ENCODE results near the gene HSD17B1.
A peak's percentile ranks its signal among the peaks of the same experiment; 100 is the strongest.

The HSD17B1 gene

DNA sequence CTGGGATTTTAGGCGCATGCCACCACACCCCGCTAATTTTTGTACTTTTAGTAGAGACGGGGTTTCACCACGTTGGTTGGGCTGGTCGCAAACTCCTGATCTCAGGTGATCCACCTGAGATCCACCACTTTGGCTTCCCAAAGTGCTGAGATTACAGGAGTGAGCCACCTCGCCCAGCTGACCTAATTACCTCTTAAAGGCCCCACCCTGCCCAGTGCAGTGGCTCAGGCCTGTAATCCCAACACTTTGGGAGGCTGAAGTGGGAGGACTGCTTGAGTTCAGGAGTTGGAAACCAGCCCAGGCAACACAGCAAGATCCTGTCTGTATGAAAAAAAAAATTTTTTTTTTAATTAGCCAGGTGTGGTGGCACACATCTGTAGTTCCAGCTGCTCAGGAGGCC is 6.4 kb downstream of the HSD17B1 start:
- H3K27ac ChIP-seq (ENCODE audit: insufficient read depth in 1 of 2, low read depth in 1 of 2, low read length in 2 of 2, poor library complexity in 1 of 2, severe bottlenecking in 2 of 2): no peak overlapping the region
- H3K27me3 ChIP-seq (replicated peaks in 2 of 5; ENCODE audit: control insufficient read depth in 4 of 5, insufficient read depth in 5 of 5, low read length in 4 of 5): no peaks in the 10 kb centered on the region
- CTCF ChIA-PET: interaction anchor here (1.2 to 1.7 kb wide), 3 partner anchors 11 to 23 kb away, joined by 3 to 4 read pairs (median 4); partner anchors contain the start of genes NAGLU and PSMC3IP
- H3K4me1 ChIP-seq (ENCODE audit: control extremely low read depth in 1 of 4, control insufficient read depth in 4 of 4, insufficient read depth in 4 of 4, low read length in 3 of 4): peaks cover 3 to 42% (median 33%) of the 10 kb centered on the region in 4 experiments
- H3K36me3 ChIP-seq (ENCODE audit: control insufficient read depth in 4 of 4, insufficient read depth in 4 of 4, low read length in 3 of 4): peaks cover 0 to 8% (median 3%) of the 10 kb centered on the region in 4 experiments
- no peaks in the 10 kb centered on the region for H3K9me3 ChIP-seq (ENCODE audit: control extremely low read depth in 1 of 5, control insufficient read depth in 4 of 5, insufficient read depth in 2 of 5, low read depth in 1 of 5, low read length in 4 of 5)
- POLR2A ChIA-PET: interaction anchor here (0.6 to 1.0 kb wide), 3 partner anchors 8 to 84 kb away, joined by 3 to 6 read pairs (median 3); partner anchors contain the start of gene MLX
- H3K4me3 ChIP-seq (ENCODE audit: control insufficient read depth in 1 of 7, extremely low read depth in 1 of 7, insufficient read depth in 4 of 7, low read depth in 2 of 7, low read length in 6 of 7): no peak overlapping the region
- 95% methylated on average over 6 of the region's 6 CpGs for WGBS (ENCODE audit: insufficient coverage)
- no peak for DNase-seq

- Histone ChIP-seq H3K9me3 (ENCODE audit: control extremely low read depth in 1 of 5, control insufficient read depth in 4 of 5, insufficient read depth in 2 of 5, low read depth in 1 of 5, low read length in 4 of 5) (no peaks in the 10 kb centered on the region), H3K4me1 (ENCODE audit: control extremely low read depth in 1 of 4, control insufficient read depth in 4 of 4, insufficient read depth in 4 of 4, low read length in 3 of 4) (peaks cover 3 to 36% (median 32%) of the 10 kb centered on the region in 4 experiments), H3K27ac (ENCODE audit: insufficient read depth in 1 of 2, low read depth in 1 of 2, low read length in 2 of 2, poor library complexity in 1 of 2, severe bottlenecking in 2 of 2) (no peak overlapping the region), H3K36me3 (ENCODE audit: control insufficient read depth in 4 of 4, insufficient read depth in 4 of 4, low read length in 3 of 4) (peaks cover 6 to 20% (median 11%) of the 10 kb centered on the region in 4 experiments), H3K4me3 (ENCODE audit: control insufficient read depth in 1 of 7, extremely low read depth in 1 of 7, insufficient read depth in 4 of 7, low read depth in 2 of 7, low read length in 6 of 7) (no peak overlapping the region), H3K27me3 (replicated peaks in 2 of 5; ENCODE audit: control insufficient read depth in 4 of 5, insufficient read depth in 5 of 5, low read length in 4 of 5) (no peaks in the 10 kb centered on the region)
- CTCF ChIA-PET: interaction anchor here (0.8 to 1.2 kb wide), 3 partner anchors 9 to 24 kb away, joined by 3 to 4 read pairs (median 3); partner anchors contain the start of gene NAGLU
- WGBS (ENCODE audit: insufficient coverage): no CpG with 5 or more reads among the region's 3 CpGs
- POLR2A ChIA-PET: no interaction called here
- no peak for DNase-seq
Measured at GRCh38 chr17:42560246-42560645, 7.5 kb downstream of the HSD17B1 start.

DNA sequence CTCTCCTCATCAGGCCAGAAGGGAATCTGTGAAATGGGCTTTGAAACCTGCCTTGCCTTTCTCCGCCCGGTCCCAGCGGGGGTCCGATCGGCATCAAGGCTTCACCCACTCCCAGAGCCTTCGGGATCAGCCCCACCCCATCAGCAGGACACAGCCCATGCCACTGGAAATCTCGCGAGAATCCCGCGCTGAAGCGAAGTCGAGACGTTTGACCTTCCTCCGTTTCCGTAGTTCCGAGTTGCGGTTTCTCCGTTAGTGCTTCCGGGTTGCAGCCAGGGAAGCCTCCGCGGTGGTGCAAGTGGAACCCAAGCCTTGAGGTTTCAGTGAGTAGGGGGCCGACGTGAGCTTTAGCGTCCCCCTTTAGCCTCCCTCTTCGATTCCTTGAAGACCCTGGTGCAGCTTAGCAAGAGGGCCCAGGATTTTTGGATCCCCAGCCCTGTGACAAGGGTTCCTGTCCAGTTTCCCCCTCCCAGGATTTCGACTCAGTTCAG is 9.2 kb downstream of the HSD17B1 start, which contains the start of gene COASY:
Gene COASY (plus strand): TSS at position 252 of the 491 bp plus-strand sequence. CDS start 475 bp downstream, outside the sequence.
- WGBS (ENCODE audit: insufficient coverage): under 1% methylated on average over 21 of the region's 26 CpGs

DNA sequence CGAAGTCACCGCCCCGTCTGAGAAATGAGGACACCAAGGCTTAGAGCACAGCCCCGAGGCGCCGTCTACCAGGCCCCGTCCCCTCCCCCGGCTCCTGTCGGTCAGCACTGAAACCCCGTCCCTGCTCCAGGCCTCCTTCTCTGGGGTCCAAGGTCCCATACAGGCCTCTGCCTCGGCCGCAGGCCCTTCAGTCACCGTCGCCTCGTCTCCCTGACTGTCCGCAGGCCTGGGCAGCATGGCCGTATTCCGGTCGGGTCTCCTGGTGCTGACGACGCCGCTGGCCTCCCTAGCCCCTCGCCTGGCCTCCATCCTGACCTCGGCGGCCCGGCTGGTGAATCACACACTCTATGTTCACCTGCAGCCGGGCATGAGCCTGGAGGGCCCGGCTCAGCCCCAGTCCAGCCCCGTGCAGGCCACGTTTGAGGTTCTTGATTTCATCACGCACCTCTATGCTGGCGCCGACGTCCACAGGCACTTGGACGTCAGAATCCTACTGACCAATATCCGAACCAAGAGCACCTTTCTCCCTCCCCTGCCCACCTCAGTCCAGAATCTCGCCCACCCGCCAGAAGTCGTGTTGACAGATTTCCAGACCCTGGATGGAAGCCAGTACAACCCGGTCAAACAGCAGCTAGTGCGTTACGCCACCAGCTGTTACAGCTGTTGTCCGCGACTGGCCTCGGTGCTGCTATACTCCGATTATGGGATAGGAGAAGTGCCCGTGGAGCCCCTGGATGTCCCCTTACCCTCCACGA is 9.8 kb downstream of the HSD17B1 start:
- H3K9me3 ChIP-seq (ENCODE audit: control extremely low read depth in 1 of 5, control insufficient read depth in 4 of 5, insufficient read depth in 2 of 5, low read depth in 1 of 5, low read length in 4 of 5): no peaks in the 10 kb centered on the region
- H3K27me3 ChIP-seq (replicated peaks in 2 of 5; ENCODE audit: control insufficient read depth in 4 of 5, insufficient read depth in 5 of 5, low read length in 4 of 5): no peaks in the 10 kb centered on the region
- peak overlapping the region; percentile 54 to 97 (median 83) for H3K4me3 ChIP-seq (ENCODE audit: control insufficient read depth in 1 of 7, extremely low read depth in 1 of 7, insufficient read depth in 4 of 7, low read depth in 2 of 7, low read length in 6 of 7)
- ChIA-PET POLR2A (interaction anchor here (0.6 kb wide), 1 partner anchor 28 kb away, joined by 3 read pairs; no protein-coding TSS in a partner anchor), CTCF (interaction anchor here (0.9 to 1.3 kb wide), 2 partner anchors 14 to 16 kb away, joined by 3 to 4 read pairs; no protein-coding TSS in a partner anchor)
- peaks cover 6 to 32% (median 17%) of the 10 kb centered on the region in 4 experiments for H3K36me3 ChIP-seq (ENCODE audit: control insufficient read depth in 4 of 4, insufficient read depth in 4 of 4, low read length in 3 of 4)
- peak overlapping the region; percentile 93 to 95 for H3K27ac ChIP-seq (ENCODE audit: insufficient read depth in 1 of 2, low read depth in 1 of 2, low read length in 2 of 2, poor library complexity in 1 of 2, severe bottlenecking in 2 of 2)
- WGBS (ENCODE audit: insufficient coverage): 21% methylated on average over 47 of the region's 48 CpGs
- H3K4me1 ChIP-seq (ENCODE audit: control extremely low read depth in 1 of 4, control insufficient read depth in 4 of 4, insufficient read depth in 4 of 4, low read length in 3 of 4): peaks cover under 1 to 46% (median 41%) of the 10 kb centered on the region in 4 experiments
- no peak for DNase-seq

More for the DNA sequence above, 9.2 kb downstream of the HSD17B1 start, which contains the start of gene COASY:
- peaks cover 6 to 32% (median 17%) of the 10 kb centered on the region in 4 experiments for H3K36me3 ChIP-seq (ENCODE audit: control insufficient read depth in 4 of 4, insufficient read depth in 4 of 4, low read length in 3 of 4)
- POLR2A ChIA-PET: no interaction called here
- CTCF ChIA-PET: no interaction called here
- DNase-seq: peak; percentile 95 to 97 (median 96)
- peak within 1 kb of the TSS; percentile 93 to 95 for H3K27ac ChIP-seq (ENCODE audit: insufficient read depth in 1 of 2, low read depth in 1 of 2, low read length in 2 of 2, poor library complexity in 1 of 2, severe bottlenecking in 2 of 2)
- H3K27me3 ChIP-seq (replicated peaks in 2 of 5; ENCODE audit: control insufficient read depth in 4 of 5, insufficient read depth in 5 of 5, low read length in 4 of 5): no peaks in the 10 kb centered on the region
- H3K4me3 ChIP-seq (ENCODE audit: control insufficient read depth in 1 of 7, extremely low read depth in 1 of 7, insufficient read depth in 4 of 7, low read depth in 2 of 7, low read length in 6 of 7): peak within 1 kb of the TSS; percentile 54 to 97 (median 83)
- H3K4me1 ChIP-seq (ENCODE audit: control extremely low read depth in 1 of 4, control insufficient read depth in 4 of 4, insufficient read depth in 4 of 4, low read length in 3 of 4): peaks cover 0 to 41% (median 37%) of the 10 kb centered on the region in 4 experiments
- no peaks in the 10 kb centered on the region for H3K9me3 ChIP-seq (ENCODE audit: control extremely low read depth in 1 of 5, control insufficient read depth in 4 of 5, insufficient read depth in 2 of 5, low read depth in 1 of 5, low read length in 4 of 5)

DNA sequence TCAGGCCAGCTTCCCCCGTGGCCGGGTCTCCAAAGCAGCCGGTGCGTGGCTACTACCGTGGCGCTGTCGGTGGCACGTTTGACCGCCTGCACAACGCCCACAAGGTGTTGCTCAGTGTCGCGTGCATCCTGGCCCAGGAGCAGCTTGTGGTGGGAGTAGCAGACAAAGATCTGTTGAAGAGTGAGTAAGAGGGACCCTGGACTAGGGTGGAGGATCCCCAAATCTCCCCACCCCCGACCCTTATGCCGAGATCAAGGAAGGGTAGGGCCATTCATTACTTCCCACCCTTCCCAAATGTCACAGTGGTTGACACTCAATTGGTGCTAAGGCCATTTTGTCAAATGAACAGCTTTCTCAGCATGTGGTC is 10.4 kb downstream of the HSD17B1 start:
- POLR2A ChIA-PET: interaction anchor here (0.6 kb wide), 1 partner anchor 29 kb away, joined by 3 read pairs; no protein-coding TSS in a partner anchor
- Histone ChIP-seq H3K27ac (ENCODE audit: insufficient read depth in 1 of 2, low read depth in 1 of 2, low read length in 2 of 2, poor library complexity in 1 of 2, severe bottlenecking in 2 of 2) (peak overlapping the region; percentile 93 to 95), H3K4me3 (ENCODE audit: control insufficient read depth in 1 of 7, extremely low read depth in 1 of 7, insufficient read depth in 4 of 7, low read depth in 2 of 7, low read length in 6 of 7) (peak overlapping the region in 6 of 7 experiments; percentile 82 to 97 (median 86)), H3K36me3 (ENCODE audit: control insufficient read depth in 4 of 4, insufficient read depth in 4 of 4, low read length in 3 of 4) (peaks cover 6 to 32% (median 17%) of the 10 kb centered on the region in 4 experiments), H3K9me3 (ENCODE audit: control extremely low read depth in 1 of 5, control insufficient read depth in 4 of 5, insufficient read depth in 2 of 5, low read depth in 1 of 5, low read length in 4 of 5) (no peaks in the 10 kb centered on the region), H3K27me3 (replicated peaks in 2 of 5; ENCODE audit: control insufficient read depth in 4 of 5, insufficient read depth in 5 of 5, low read length in 4 of 5) (no peaks in the 10 kb centered on the region), H3K4me1 (ENCODE audit: control extremely low read depth in 1 of 4, control insufficient read depth in 4 of 4, insufficient read depth in 4 of 4, low read length in 3 of 4) (peaks cover 4 to 50% (median 45%) of the 10 kb centered on the region in 4 experiments)
- 90% methylated on average over 10 of the region's 14 CpGs for WGBS (ENCODE audit: insufficient coverage)
- CTCF ChIA-PET: interaction anchor here (0.9 to 1.5 kb wide), 3 partner anchors 14 to 17 kb away, joined by 3 to 5 read pairs (median 4); no protein-coding TSS in a partner anchor
- no peak for DNase-seq

DNA sequence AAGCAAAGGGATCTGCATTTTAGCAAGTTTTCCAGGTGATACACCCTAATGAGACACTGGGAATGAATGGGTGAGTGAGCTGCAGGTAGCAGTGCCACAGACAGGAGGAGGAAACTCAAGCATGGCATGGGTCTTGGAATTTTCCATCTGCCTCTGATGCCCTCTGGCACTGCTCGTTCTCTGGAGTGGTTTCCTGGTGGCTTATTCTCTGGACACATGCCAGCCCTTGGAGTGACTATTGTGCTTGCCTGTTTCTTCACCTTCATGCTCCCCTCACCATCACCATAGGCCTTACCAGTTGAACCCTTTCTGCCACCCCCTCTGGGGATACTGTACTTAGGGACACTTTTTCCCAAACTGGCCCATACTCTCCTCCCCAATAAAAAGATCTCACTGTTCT is 10.8 kb downstream of the HSD17B1 start:
- DNase-seq: no peak
- CTCF ChIA-PET: interaction anchor here (0.9 to 1.6 kb wide), 4 partner anchors 13 to 17 kb away, joined by 3 to 5 read pairs (median 4); no protein-coding TSS in a partner anchor
- H3K9me3 ChIP-seq (ENCODE audit: control extremely low read depth in 1 of 5, control insufficient read depth in 4 of 5, insufficient read depth in 2 of 5, low read depth in 1 of 5, low read length in 4 of 5): no peaks in the 10 kb centered on the region
- peak overlapping the region in 2 of 7 experiments; percentile 91 to 97 for H3K4me3 ChIP-seq (ENCODE audit: control insufficient read depth in 1 of 7, extremely low read depth in 1 of 7, insufficient read depth in 4 of 7, low read depth in 2 of 7, low read length in 6 of 7)
- 18% methylated on average over 1 of the region's 1 CpG for WGBS (ENCODE audit: insufficient coverage)
- H3K4me1 ChIP-seq (ENCODE audit: control extremely low read depth in 1 of 4, control insufficient read depth in 4 of 4, insufficient read depth in 4 of 4, low read length in 3 of 4): peaks cover 4 to 54% (median 47%) of the 10 kb centered on the region in 4 experiments
- peak overlapping the region; percentile 93 to 95 for H3K27ac ChIP-seq (ENCODE audit: insufficient read depth in 1 of 2, low read depth in 1 of 2, low read length in 2 of 2, poor library complexity in 1 of 2, severe bottlenecking in 2 of 2)
- POLR2A ChIA-PET: no interaction called here
- H3K27me3 ChIP-seq (replicated peaks in 2 of 5; ENCODE audit: control insufficient read depth in 4 of 5, insufficient read depth in 5 of 5, low read length in 4 of 5): no peaks in the 10 kb centered on the region
- peaks cover 6 to 35% (median 18%) of the 10 kb centered on the region in 4 experiments for H3K36me3 ChIP-seq (ENCODE audit: control insufficient read depth in 4 of 4, insufficient read depth in 4 of 4, low read length in 3 of 4)
